HCT116 (cell line): ENCODE results near the gene GUCA2A. TPM values are rescaled to one million over a fixed set of nuclear protein-coding genes. Genes with fewer than 3 reads are reported as not detected.

Source experiments
- ATAC-seq: fragments of 200-7000 bp; cut with Tn5 transposase; 2 replicates; pipeline ENCODE4 v1.9.1; 2020; ENCODE audit warnings: mild to moderate bottlenecking, moderate library complexity
- BruUV-seq: library from RNA; stranded (reverse); fragments of 400-500 nt; replicated peaks from 2 replicates; lab custom pipeline; 2021; lab: Mats Ljungman, UMichigan
- CTCF ChIA-PET: fragments of 300-600 bp; sonication (Branson Sonifier 250); formaldehyde crosslinking; loops from one replicate; lab custom pipeline; 2021; ENCODE audit warnings: antibody characterized with exemption; lab: Charles Lee
- POLR2A ChIA-PET: fragments of 300-600, 350-600 bp; sonication (Branson Sonifier 250); formaldehyde crosslinking; loops from one replicate; lab custom pipeline; 2021; ENCODE audit warnings: antibody characterized with exemption; lab: Charles Lee
- RAD21 ChIA-PET, 2 experiments: fragments of 300-600 bp; sonication (Branson Sonifier 250); formaldehyde crosslinking; loops; one replicate each; lab custom pipeline; 2023; ENCODE audit warnings: low total read pairs in 2 of 2; ENCODE audit not compliant: uncharacterized antibody in 2 of 2, unreplicated experiment in 2 of 2, low non-redundant PET in 1 of 2; lab: Charles Lee
- DNase-seq: peaks from one replicate; pipeline ENCODE4 v3.0.0-alpha.2; 2010; ENCODE audit warnings: low read depth, low spot score
- H2AFZ ChIP-seq: fragments of 200-600 bp; shearing (Covaris generic), sonication (generic); 2 replicates; pipeline ENCODE4 v1.6.1; 2017; ENCODE audit warnings: low read depth, mixed run types, mixed read lengths, antibody characterized with exemption, low read length; ENCODE audit not compliant: poor library complexity, severe bottlenecking
- H3K27ac ChIP-seq: 2 replicates; pipeline ENCODE4 v1.5.1; 2012; ENCODE audit warnings: low read depth, low read length
- H3K27me3 ChIP-seq: fragments of 200-600 bp; sonication (generic); 2 replicates; pipeline ENCODE4 v1.6.1; 2016; ENCODE audit warnings: mixed run types, low read length, mixed read lengths; ENCODE audit not compliant: insufficient read depth
- H3K36me3 ChIP-seq, 2 experiments: fragments of 200-500 bp in 1 of 2; fragments of 200-600 bp in 1 of 2; sonication (Bioruptor generic) in 1 of 2; sonication (generic) in 1 of 2; 2 replicates each; pipeline versions ENCODE4 v1.5.1 to v1.6.1; 2014 to 2016; ENCODE audit warnings: low read length in 2 of 2, inconsistent platforms in 1 of 2, mixed read lengths in 1 of 2, mixed run types in 1 of 2; ENCODE audit not compliant: insufficient read depth in 2 of 2, control insufficient read depth in 1 of 2
- H3K4me1 ChIP-seq, 2 experiments: fragments of 200-600 bp in 1 of 2; sonication (generic) in 1 of 2; 2 replicates each; pipeline versions ENCODE4 v1.5.1 to v1.6.1; 2012 to 2017; ENCODE audit warnings: low read length in 2 of 2, inconsistent platforms in 1 of 2, mild to moderate bottlenecking in 1 of 2, mixed read lengths in 1 of 2, mixed run types in 1 of 2, moderate library complexity in 1 of 2; ENCODE audit not compliant: insufficient read depth in 2 of 2, control insufficient read depth in 1 of 2
- H3K4me2 ChIP-seq: fragments of 200-600 bp; sonication (generic); 2 replicates; pipeline ENCODE4 v1.6.1; 2017; ENCODE audit warnings: mixed run types, low read length, mixed read lengths
- H3K4me3 ChIP-seq, 2 experiments: fragments of 200-600 bp in 1 of 2; sonication (generic) in 1 of 2; replicated peaks in 1 of 2; 2 replicates each; pipeline ENCODE4 v1.5.1; 2011 to 2016; ENCODE audit warnings: low read length in 2 of 2, control low read depth in 1 of 2, low read depth in 1 of 2, mild to moderate bottlenecking in 1 of 2, mixed read lengths in 1 of 2, mixed run types in 1 of 2
- H3K79me2 ChIP-seq: fragments of 200-600 bp; sonication (generic); 2 replicates; pipeline ENCODE4 v1.6.1; 2017; ENCODE audit warnings: mild to moderate bottlenecking, mixed run types, low read length, moderate library complexity, mixed read lengths; ENCODE audit not compliant: insufficient read depth
- H3K9ac ChIP-seq: fragments of 200-600 bp; sonication (generic); 2 replicates; pipeline ENCODE4 v1.6.1; 2016; ENCODE audit warnings: low read length, mixed read lengths
- H3K9me2 ChIP-seq: fragments of 200-600 bp; sonication (generic), shearing (Covaris generic); 2 replicates; pipeline ENCODE4 v1.6.1; 2017; ENCODE audit warnings: mixed run types, mild to moderate bottlenecking, moderate library complexity; ENCODE audit not compliant: insufficient read depth
- H3K9me3 ChIP-seq, 2 experiments: fragments of 200-500 bp in 1 of 2; fragments of 200-600 bp in 1 of 2; sonication (Bioruptor generic) in 1 of 2; sonication (generic) in 1 of 2; 2 replicates each; pipeline ENCODE4 v1.6.1; 2014 to 2017; ENCODE audit warnings: low read length in 2 of 2, mixed read lengths in 2 of 2, inconsistent platforms in 1 of 2, low read depth in 1 of 2, mild to moderate bottlenecking in 1 of 2, mixed run types in 1 of 2, moderate library complexity in 1 of 2; ENCODE audit not compliant: control insufficient read depth in 1 of 2, insufficient read depth in 1 of 2
- H4K20me1 ChIP-seq: fragments of 200-600 bp; sonication (generic), shearing (Covaris generic); 2 replicates; pipeline ENCODE4 v1.6.1; 2017; ENCODE audit warnings: mixed run types, mild to moderate bottlenecking, moderate library complexity; ENCODE audit not compliant: insufficient read depth
- ATF3 ChIP-seq: IDR thresholded peaks from 2 replicates; pipeline ENCODE4 v1.6.1; 2012
- CEBPB ChIP-seq: IDR thresholded peaks from 2 replicates; pipeline ENCODE4 v1.6.1; 2012; ENCODE audit warnings: low read depth
- CTCF ChIP-seq, 3 experiments: fragments of 200-600 bp in 1 of 3; sonication (generic) in 1 of 3; IDR thresholded peaks in 2 of 3; conservative IDR thresholded peaks in 1 of 3; 2 replicates each; pipeline ENCODE4 v1.5.1; 2012 to 2017; ENCODE audit warnings: low read depth in 2 of 3, low read length in 2 of 3, antibody characterized with exemption in 1 of 3, borderline replicate concordance in 1 of 3, control low read depth in 1 of 3, mild to moderate bottlenecking in 1 of 3, mixed read lengths in 1 of 3, mixed run types in 1 of 3, moderate library complexity in 1 of 3; ENCODE audit not compliant: insufficient read depth in 1 of 3
- EGR1 ChIP-seq: IDR thresholded peaks from 2 replicates; pipeline ENCODE4 v1.6.1; 2012; ENCODE audit warnings: low read depth
- ELF1 ChIP-seq: IDR thresholded peaks from 2 replicates; pipeline ENCODE4 v1.6.1; 2012; ENCODE audit warnings: low read depth, borderline replicate concordance
- EZH2phosphoT487 ChIP-seq: fragments of 200-600 bp; IDR thresholded peaks from 2 replicates; pipeline ENCODE4 v1.6.1; 2018; ENCODE audit warnings: antibody characterized with exemption, borderline replicate concordance
- FOSL1 ChIP-seq: IDR thresholded peaks from 2 replicates; pipeline ENCODE4 v1.6.1; 2012; ENCODE audit warnings: low read depth
- JUND ChIP-seq: IDR thresholded peaks from 2 replicates; pipeline ENCODE4 v1.6.1; 2012
- MAX ChIP-seq: IDR thresholded peaks from 2 replicates; pipeline ENCODE4 v1.6.1; 2012
- RAD21 ChIP-seq: IDR thresholded peaks from 2 replicates; pipeline ENCODE4 v1.6.1; 2012; ENCODE audit warnings: low read depth, mild to moderate bottlenecking
- REST ChIP-seq: IDR thresholded peaks from 2 replicates; pipeline ENCODE4 v1.6.1; 2012; ENCODE audit warnings: low read depth
- SP1 ChIP-seq: IDR thresholded peaks from 2 replicates; pipeline ENCODE4 v1.6.1; 2012; ENCODE audit warnings: low read depth
- TCF7L2 ChIP-seq: IDR thresholded peaks from 2 replicates; pipeline ENCODE4 v1.7.0; 2011; ENCODE audit warnings: borderline replicate concordance, inconsistent platforms; ENCODE audit not compliant: insufficient read depth, insufficient read length; ENCODE audit errors: extremely low read depth
- ZNF274 ChIP-seq: fragments of 200-500 bp; sonication (Bioruptor generic); IDR thresholded peaks from 2 replicates; pipeline ENCODE4 v1.6.1; 2014; ENCODE audit warnings: mild to moderate bottlenecking, low read depth, low read length, inconsistent platforms
- intact Hi-C: fragments of 100-400 bp; cut with micrococcal nuclease; formaldehyde crosslinking; loops from 2 replicates; pipeline ENCODE4 v1.10.0; 2022
- total RNA-seq: library from RNA; stranded (reverse); gene quantifications from one replicate; pipeline ENCODE4 v1.2.1, GENCODE V29; 2021; ENCODE audit not compliant: unreplicated experiment

The GUCA2A gene
- total RNA-seq, 1 experiment from 2014 or later = not detected

- H3K36me3 ChIP-seq = peaks cover 5 to 8% of the 10 kb centered on the region in 2 experiments; a peak in 2 of 4 replicates
- H3K4me3 ChIP-seq = no peak overlapping the region
- intact Hi-C loops = no loop called here
- ChIA-PET RAD21 (no interaction called here), CTCF (no interaction called here), POLR2A (no interaction called here)
- ATAC-seq (no peak), DNase-seq (no peak)
- no peaks in the 10 kb centered on the region for H3K27me3 ChIP-seq
- H3K27ac ChIP-seq = no peak overlapping the region
- no peaks in the 10 kb centered on the region for H4K20me1 ChIP-seq
- H3K4me2 ChIP-seq = no peak overlapping the region
- no TSS peak for BruUV-seq
- peaks cover 6% of the 10 kb centered on the region; the same call in 1 of the 2 replicates for H3K79me2 ChIP-seq
- H3K4me1 ChIP-seq = no peaks in the 10 kb centered on the region
- no peaks in the 10 kb centered on the region for H3K9me3 ChIP-seq
- no peak overlapping the region for H3K9ac ChIP-seq
- TF ChIP-seq REST (no peak), JUND (no peak), FOSL1 (no peak), ATF3 (no peak), ZNF274 (no peak), CEBPB (no peak), TCF7L2 (no peak), EGR1 (no peak), EZH2phosphoT487 (no peak), MAX (no peak), ELF1 (no peak), CTCF (IDR thresholded peaks at IDR 0.05 in 2 of 3, conservative IDR thresholded peaks at IDR 0.05 in 1 of 3; ENCODE audit: borderline replicate concordance in 1 of 3, insufficient read depth in 1 of 3, low read depth in 2 of 3, low read length in 2 of 3) (no peak), SP1 (no peak), RAD21 (no peak)
- no peak overlapping the region for H2AFZ ChIP-seq
- no peaks in the 10 kb centered on the region for H3K9me2 ChIP-seq
These were observed 31.3 kb upstream of the GUCA2A start for GRCh38 chr1:42195841-42196240.
